ENCODE measurements around the gene ANTKMT.
A peak's percentile ranks its signal among the peaks of the same experiment; 100 is the strongest.

Gene ANTKMT

GRCh38 chr16:715477-716199 lies 5.3 kb upstream of the ANTKMT start:
- no peak for DNase-seq (ENCODE audit: low read depth in 2 of 2)

GRCh38 chr16:716200-716568 lies 4.8 kb upstream of the ANTKMT start:
- no peak for DNase-seq (ENCODE audit: low read depth in 2 of 2)

GRCh38 chr16:716768-717325 lies 4.1 kb upstream of the ANTKMT start:
- no peak for DNase-seq (ENCODE audit: low read depth in 2 of 2)

- DNase-seq (ENCODE audit: low read depth in 2 of 2) = no peak
Observed at GRCh38 chr16:717450-718245, 3.3 kb upstream of the ANTKMT start.

GRCh38 chr16:718389-718788 lies 2.6 kb upstream of the ANTKMT start:
- DNase-seq (ENCODE audit: low read depth in 2 of 2) = no peak

- no peak for DNase-seq (ENCODE audit: low read depth in 2 of 2)
Observed at GRCh38 chr16:718922-719321, 2.0 kb upstream of the ANTKMT start.

- DNase-seq (ENCODE audit: low read depth in 2 of 2) = no peak
Observed at GRCh38 chr16:719815-720446, 1.0 kb upstream of the ANTKMT start.

GRCh38 chr16:720447-720989 lies 428 bp upstream of the ANTKMT start:
- DNase-seq (ENCODE audit: low read depth in 2 of 2) = no peak

GRCh38 chr16:721765-722540 lies 1.0 kb downstream of the ANTKMT start:
- DNase-seq (ENCODE audit: low read depth in 2 of 2) = no peak

GRCh38 chr16:722835-723633 lies 2.1 kb downstream of the ANTKMT start:
- no peak for DNase-seq (ENCODE audit: low read depth in 2 of 2)

GRCh38 chr16:723695-724094 lies 2.7 kb downstream of the ANTKMT start:
- DNase-seq (ENCODE audit: low read depth in 2 of 2) = no peak

- no peak for DNase-seq (ENCODE audit: low read depth in 2 of 2)
Observed at GRCh38 chr16:724188-725040, 3.5 kb downstream of the ANTKMT start.

- no peak for DNase-seq (ENCODE audit: low read depth in 2 of 2)
Observed at GRCh38 chr16:725041-725376, 4.1 kb downstream of the ANTKMT start.

- no peak for DNase-seq (ENCODE audit: low read depth in 2 of 2)
Observed at GRCh38 chr16:725463-726187, 4.7 kb downstream of the ANTKMT start.

- no peak for DNase-seq (ENCODE audit: low read depth in 2 of 2)
Observed at GRCh38 chr16:726188-726437, 5.2 kb downstream of the ANTKMT start.

GRCh38 chr16:726438-727290 lies 5.7 kb downstream of the ANTKMT start, which contains the start of the genes CCDC78 and HAGHL:
TSS of gene CCDC78 (minus strand) at chr16:726443. CDS start at chr16:726367, 76 bp downstream.
TSS of gene HAGHL (plus strand) at chr16:727106. CDS start at chr16:727510, 404 bp downstream.
- peak; percentile 39 to 40 for DNase-seq (ENCODE audit: low read depth in 2 of 2)

- DNase-seq (ENCODE audit: low read depth in 2 of 2) = no peak
Observed at GRCh38 chr16:727291-727977, 6.5 kb downstream of the ANTKMT start.

All from activated CD8-positive, alpha-beta memory T cell treated with anti-CD3 and anti-CD28 coated beads for 4 hours (primary cell).